Measurements from ENCODE around the gene GHITM.

GHITM gene

DNA sequence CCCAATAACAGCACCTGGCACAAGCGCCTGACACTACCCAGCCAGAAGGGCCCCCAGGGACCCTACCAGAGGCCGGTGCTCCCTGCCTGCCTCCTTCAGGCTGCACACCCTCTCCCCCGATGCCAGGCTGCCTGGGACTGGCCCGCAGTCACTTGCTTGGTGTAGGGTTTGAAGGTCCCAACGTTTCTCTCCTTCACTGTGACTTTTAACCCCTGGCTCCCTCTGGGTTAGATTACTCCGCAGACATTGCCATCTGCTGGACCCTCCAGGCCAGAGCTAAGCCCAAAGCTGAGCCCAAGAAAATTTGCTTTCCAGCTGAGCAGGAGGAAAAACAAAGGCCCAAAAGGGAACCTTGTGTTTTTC is 61.9 kb downstream of the GHITM start:
- no peak for DNase-seq (ENCODE audit: low spot score)

DNA sequence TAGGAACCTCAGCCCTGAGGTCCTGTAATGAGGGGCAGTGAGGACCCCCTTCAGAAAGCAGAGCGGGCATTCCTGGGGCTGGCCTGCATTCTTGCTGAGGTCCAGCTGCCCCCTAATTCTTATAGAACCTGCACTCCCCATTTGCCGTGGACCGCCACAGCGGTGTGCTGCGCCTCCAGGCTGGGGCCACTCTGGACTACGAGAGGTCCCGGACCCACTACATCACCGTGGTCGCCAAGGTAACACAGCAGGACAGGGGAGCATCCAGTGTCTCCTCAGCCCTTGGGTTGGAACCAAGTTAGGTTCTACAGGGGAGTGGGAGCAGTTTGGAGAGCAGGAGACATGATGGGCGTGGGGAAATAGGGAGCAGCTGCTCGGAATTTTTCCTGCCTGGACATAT is 62.4 kb downstream of the GHITM start:
- DNase-seq (ENCODE audit: low spot score): no peak

DNA sequence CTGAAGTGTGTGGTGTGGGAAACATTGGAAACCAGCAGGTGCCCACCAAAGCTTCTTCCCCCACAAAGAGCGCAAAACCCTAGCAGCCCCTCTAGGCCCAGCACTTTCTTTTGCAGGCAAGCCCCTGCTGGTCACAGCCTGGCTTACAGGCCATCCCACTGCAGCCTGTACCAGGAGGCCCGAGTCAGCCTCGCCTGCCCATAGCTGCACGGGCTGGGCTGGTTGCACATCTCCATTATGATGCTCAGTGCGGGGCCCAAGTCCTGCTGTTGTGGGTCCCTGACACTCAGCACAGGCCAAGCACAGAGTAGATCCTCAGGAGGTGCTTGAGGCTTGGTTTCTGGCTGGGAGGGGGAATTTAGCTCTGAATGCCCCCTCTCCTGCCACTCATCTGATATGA is 63.0 kb downstream of the GHITM start:
- no peak for DNase-seq (ENCODE audit: low spot score)
